H1 (cell line): ENCODE data around the gene ZIC1. TPM values are rescaled to one million over a fixed set of nuclear protein-coding genes. Genes with fewer than 3 reads are reported as not detected.
A peak's percentile ranks its signal among the peaks of the same experiment; 100 is the strongest.

Source experiments
- CTBP2 ChIP-seq: IDR thresholded peaks from 2 replicates; pipeline ENCODE4 v1.7.0; 2011; ENCODE audit warnings: borderline replicate concordance, mild to moderate bottlenecking, moderate library complexity, mixed read lengths, low read length; ENCODE audit not compliant: insufficient read depth, insufficient read length
- RNF2 ChIP-seq: fragments of 200-900, 300-1000 bp; sonication (generic); IDR thresholded peaks from 2 replicates; pipeline ENCODE4 v1.7.1; 2016; ENCODE audit warnings: borderline replicate concordance, low read depth, mild to moderate bottlenecking, antibody characterized with exemption, low read length; ENCODE audit not compliant: poor library complexity, severe bottlenecking; ENCODE audit errors: missing control alignments
- SIRT6 ChIP-seq: IDR thresholded peaks from one replicate; pipeline ENCODE4 v1.7.1; 2012; ENCODE audit warnings: low read length, inconsistent platforms
- SP4 ChIP-seq: IDR thresholded peaks from 2 replicates; pipeline ENCODE4 v1.6.1; 2012; ENCODE audit warnings: low read length, inconsistent platforms
- SUZ12 ChIP-seq: fragments of 200-600 bp; sonication (generic); IDR thresholded peaks from 2 replicates; pipeline ENCODE4 v1.6.1; 2012; ENCODE audit warnings: mild to moderate bottlenecking, inconsistent platforms, low read length, moderate library complexity, mixed read lengths
- polyA plus RNA-seq, 7 experiments: library from polyadenylated mRNA; depleted of rRNA in 3 of 7; stranded (reverse) in 5 of 7; unstranded in 2 of 7; fragments of >200 nt in 5 of 7; fragments of 200-250 nt in 2 of 7; gene quantifications; 1 replicate in 5 of 7; 2 replicates in 1 of 7; 4 replicates in 1 of 7; pipeline versions ENCODE4 v1.2.1 to v1.2.3, GENCODE V29; 2011 to 2013; ENCODE audit warnings: missing spikeins in 2 of 7, mixed read lengths in 2 of 7
- total RNA-seq: library from RNA; stranded (reverse); fragmentation: NEBNext Ultra II Directional; extraction: Animal tissue kit (Norgen Biotek cat#: 25700); gene quantifications from 2 replicates; pipeline ENCODE4 v1.2.1, GENCODE V29; 2021
- TF ChIP-seq, protein P1 (sequence below): fragments of 300-600 bp; sonication (generic); IDR thresholded peaks from 2 replicates; pipeline ENCODE4 v1.7.1; 2012; ENCODE audit warnings: low read length, moderate library complexity, mild to moderate bottlenecking, inconsistent platforms; ENCODE audit not compliant: insufficient replicate concordance

The ZIC1 gene
- total and polyA plus RNA-seq, 2 of the 8 experiments (the other 6 are each of a cell fraction or from before 2014, with no cell fraction given): 0.80 to 2.2 TPM

DNA sequence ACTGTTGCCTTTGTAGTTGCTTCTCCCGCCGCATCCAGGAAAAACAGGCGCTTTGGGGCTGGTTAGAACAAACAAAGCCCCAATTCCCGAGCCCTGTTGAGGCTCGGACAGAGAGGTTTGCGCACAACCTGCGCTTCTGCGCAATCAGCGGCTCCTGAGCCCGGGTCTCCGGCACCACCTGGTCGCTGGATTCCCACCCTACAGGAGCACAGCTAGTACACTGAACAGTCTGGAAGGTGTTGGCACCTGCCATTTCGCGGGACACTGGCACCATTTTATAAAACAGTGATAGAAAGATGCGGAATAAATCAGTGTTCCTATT lies 16.6 kb upstream of the ZIC1 start (continued):
- TF ChIP-seq, protein P1, sequence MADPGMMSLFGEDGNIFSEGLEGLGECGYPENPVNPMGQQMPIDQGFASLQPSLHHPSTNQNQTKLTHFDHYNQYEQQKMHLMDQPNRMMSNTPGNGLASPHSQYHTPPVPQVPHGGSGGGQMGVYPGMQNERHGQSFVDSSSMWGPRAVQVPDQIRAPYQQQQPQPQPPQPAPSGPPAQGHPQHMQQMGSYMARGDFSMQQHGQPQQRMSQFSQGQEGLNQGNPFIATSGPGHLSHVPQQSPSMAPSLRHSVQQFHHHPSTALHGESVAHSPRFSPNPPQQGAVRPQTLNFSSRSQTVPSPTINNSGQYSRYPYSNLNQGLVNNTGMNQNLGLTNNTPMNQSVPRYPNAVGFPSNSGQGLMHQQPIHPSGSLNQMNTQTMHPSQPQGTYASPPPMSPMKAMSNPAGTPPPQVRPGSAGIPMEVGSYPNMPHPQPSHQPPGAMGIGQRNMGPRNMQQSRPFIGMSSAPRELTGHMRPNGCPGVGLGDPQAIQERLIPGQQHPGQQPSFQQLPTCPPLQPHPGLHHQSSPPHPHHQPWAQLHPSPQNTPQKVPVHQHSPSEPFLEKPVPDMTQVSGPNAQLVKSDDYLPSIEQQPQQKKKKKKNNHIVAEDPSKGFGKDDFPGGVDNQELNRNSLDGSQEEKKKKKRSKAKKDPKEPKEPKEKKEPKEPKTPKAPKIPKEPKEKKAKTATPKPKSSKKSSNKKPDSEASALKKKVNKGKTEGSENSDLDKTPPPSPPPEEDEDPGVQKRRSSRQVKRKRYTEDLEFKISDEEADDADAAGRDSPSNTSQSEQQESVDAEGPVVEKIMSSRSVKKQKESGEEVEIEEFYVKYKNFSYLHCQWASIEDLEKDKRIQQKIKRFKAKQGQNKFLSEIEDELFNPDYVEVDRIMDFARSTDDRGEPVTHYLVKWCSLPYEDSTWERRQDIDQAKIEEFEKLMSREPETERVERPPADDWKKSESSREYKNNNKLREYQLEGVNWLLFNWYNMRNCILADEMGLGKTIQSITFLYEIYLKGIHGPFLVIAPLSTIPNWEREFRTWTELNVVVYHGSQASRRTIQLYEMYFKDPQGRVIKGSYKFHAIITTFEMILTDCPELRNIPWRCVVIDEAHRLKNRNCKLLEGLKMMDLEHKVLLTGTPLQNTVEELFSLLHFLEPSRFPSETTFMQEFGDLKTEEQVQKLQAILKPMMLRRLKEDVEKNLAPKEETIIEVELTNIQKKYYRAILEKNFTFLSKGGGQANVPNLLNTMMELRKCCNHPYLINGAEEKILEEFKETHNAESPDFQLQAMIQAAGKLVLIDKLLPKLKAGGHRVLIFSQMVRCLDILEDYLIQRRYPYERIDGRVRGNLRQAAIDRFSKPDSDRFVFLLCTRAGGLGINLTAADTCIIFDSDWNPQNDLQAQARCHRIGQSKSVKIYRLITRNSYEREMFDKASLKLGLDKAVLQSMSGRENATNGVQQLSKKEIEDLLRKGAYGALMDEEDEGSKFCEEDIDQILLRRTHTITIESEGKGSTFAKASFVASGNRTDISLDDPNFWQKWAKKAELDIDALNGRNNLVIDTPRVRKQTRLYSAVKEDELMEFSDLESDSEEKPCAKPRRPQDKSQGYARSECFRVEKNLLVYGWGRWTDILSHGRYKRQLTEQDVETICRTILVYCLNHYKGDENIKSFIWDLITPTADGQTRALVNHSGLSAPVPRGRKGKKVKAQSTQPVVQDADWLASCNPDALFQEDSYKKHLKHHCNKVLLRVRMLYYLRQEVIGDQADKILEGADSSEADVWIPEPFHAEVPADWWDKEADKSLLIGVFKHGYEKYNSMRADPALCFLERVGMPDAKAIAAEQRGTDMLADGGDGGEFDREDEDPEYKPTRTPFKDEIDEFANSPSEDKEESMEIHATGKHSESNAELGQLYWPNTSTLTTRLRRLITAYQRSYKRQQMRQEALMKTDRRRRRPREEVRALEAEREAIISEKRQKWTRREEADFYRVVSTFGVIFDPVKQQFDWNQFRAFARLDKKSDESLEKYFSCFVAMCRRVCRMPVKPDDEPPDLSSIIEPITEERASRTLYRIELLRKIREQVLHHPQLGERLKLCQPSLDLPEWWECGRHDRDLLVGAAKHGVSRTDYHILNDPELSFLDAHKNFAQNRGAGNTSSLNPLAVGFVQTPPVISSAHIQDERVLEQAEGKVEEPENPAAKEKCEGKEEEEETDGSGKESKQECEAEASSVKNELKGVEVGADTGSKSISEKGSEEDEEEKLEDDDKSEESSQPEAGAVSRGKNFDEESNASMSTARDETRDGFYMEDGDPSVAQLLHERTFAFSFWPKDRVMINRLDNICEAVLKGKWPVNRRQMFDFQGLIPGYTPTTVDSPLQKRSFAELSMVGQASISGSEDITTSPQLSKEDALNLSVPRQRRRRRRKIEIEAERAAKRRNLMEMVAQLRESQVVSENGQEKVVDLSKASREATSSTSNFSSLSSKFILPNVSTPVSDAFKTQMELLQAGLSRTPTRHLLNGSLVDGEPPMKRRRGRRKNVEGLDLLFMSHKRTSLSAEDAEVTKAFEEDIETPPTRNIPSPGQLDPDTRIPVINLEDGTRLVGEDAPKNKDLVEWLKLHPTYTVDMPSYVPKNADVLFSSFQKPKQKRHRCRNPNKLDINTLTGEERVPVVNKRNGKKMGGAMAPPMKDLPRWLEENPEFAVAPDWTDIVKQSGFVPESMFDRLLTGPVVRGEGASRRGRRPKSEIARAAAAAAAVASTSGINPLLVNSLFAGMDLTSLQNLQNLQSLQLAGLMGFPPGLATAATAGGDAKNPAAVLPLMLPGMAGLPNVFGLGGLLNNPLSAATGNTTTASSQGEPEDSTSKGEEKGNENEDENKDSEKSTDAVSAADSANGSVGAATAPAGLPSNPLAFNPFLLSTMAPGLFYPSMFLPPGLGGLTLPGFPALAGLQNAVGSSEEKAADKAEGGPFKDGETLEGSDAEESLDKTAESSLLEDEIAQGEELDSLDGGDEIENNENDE: no peak
- TF ChIP-seq RNF2 (peak; percentile 54), SIRT6 (no peak), CTBP2 (no peak), SP4 (no peak), SUZ12 (0 out of 2 replicates have a peak, but pooled peaks have one; percentile 51)
